HepG2 (cell line): ENCODE data around the gene ABTB2. TPM values are rescaled to one million over a fixed set of nuclear protein-coding genes. Genes with fewer than 3 reads are reported as not detected.

Experiments
- ATAC-seq: fragments of 200-7000 bp; cut with Tn5 transposase; 3 replicates; pipeline ENCODE4 v1.9.1; 2020; ENCODE audit warnings: mild to moderate bottlenecking, moderate library complexity
- BruUV-seq: library from RNA; stranded (reverse); fragments of 400-500 nt; replicated peaks from 2 replicates; lab custom pipeline; 2021; lab: Mats Ljungman, UMichigan
- CTCF ChIA-PET: fragments of 300-600 bp; formaldehyde crosslinking; extraction: SDS; loops from one replicate; lab custom pipeline; 2021; ENCODE audit warnings: low total read pairs, inconsistent platforms, low intra/inter-chr PET ratio; lab: Yijun Ruan, JAX
- POLR2A ChIA-PET: fragments of 350-600 bp; sonication (Branson Sonifier 250); formaldehyde crosslinking; loops from one replicate; lab custom pipeline; 2020; ENCODE audit warnings: antibody characterized with exemption, inconsistent platforms; lab: Yijun Ruan, JAX
- DNase-seq: peaks from one replicate; pipeline ENCODE4 v3.0.0-alpha.2; 2015; ENCODE audit warnings: low spot score
- FAIRE-seq: peaks from 3 replicates; lab custom pipeline; 2011; peaks lifted over from hg19 to GRCh38; lab: Jason Lieb, UNC
- H2AFZ ChIP-seq: one replicate; pipeline ENCODE4 v1.6.1; 2011; ENCODE audit warnings: low read length, inconsistent platforms
- H3K27ac ChIP-seq: fragments of 300-600 bp; 3 replicates; pipeline ENCODE4 v1.8.0; 2011; ENCODE audit warnings: mixed run types, mild to moderate bottlenecking, mixed read lengths, low read length, inconsistent platforms; ENCODE audit not compliant: insufficient read depth; ENCODE audit errors: extremely low read length
- H3K27me3 ChIP-seq, 2 experiments: fragments of 200-600 bp in 1 of 2; 2 replicates in 1 of 2; 3 replicates in 1 of 2; pipeline versions ENCODE4 v1.6.0 to v1.8.0; 2011; ENCODE audit warnings: low read length in 2 of 2, mild to moderate bottlenecking in 2 of 2, moderate library complexity in 2 of 2, inconsistent platforms in 1 of 2; ENCODE audit not compliant: insufficient read depth in 2 of 2, control insufficient read depth in 1 of 2
- H3K36me3 ChIP-seq, 2 experiments: fragments of 200-600 bp in 1 of 2; replicated peaks in 1 of 2; 2 replicates in 1 of 2; 3 replicates in 1 of 2; pipeline versions ENCODE4 v1.5.1 to v1.8.0; 2011; ENCODE audit warnings: low read length in 2 of 2, inconsistent platforms in 1 of 2; ENCODE audit not compliant: insufficient read depth in 2 of 2, control insufficient read depth in 1 of 2
- H3K4me1 ChIP-seq: 2 replicates; pipeline ENCODE4 v1.5.1; 2012; ENCODE audit warnings: low read length, inconsistent platforms; ENCODE audit not compliant: insufficient read depth
- H3K4me2 ChIP-seq: 2 replicates; pipeline ENCODE4 v1.6.0; 2011; ENCODE audit warnings: low read depth, low read length, inconsistent platforms
- H3K4me3 ChIP-seq, 3 experiments: fragments of 200-600 bp in 1 of 3; sonication (generic), shearing (Covaris generic) in 1 of 3; replicated peaks in 1 of 3; 2 replicates each; pipeline ENCODE4 v1.5.1; 2011 to 2016; ENCODE audit warnings: low read length in 3 of 3, inconsistent platforms in 2 of 3, low read depth in 2 of 3, mild to moderate bottlenecking in 2 of 3, control low read depth in 1 of 3, mixed read lengths in 1 of 3; ENCODE audit not compliant: insufficient read depth in 1 of 3
- H3K79me2 ChIP-seq: one replicate; pipeline ENCODE4 v1.6.1; 2011; ENCODE audit warnings: low read length, inconsistent platforms; ENCODE audit not compliant: insufficient read depth
- H3K9ac ChIP-seq: 2 replicates; pipeline ENCODE4 v1.6.0; 2011; ENCODE audit warnings: mild to moderate bottlenecking, low read depth, low read length, inconsistent platforms; ENCODE audit not compliant: insufficient read depth
- H3K9me3 ChIP-seq: 2 replicates; pipeline ENCODE4 v1.5.1; 2012; ENCODE audit warnings: mild to moderate bottlenecking, low read length
- H4K20me1 ChIP-seq: 2 replicates; pipeline ENCODE4 v1.6.0; 2011; ENCODE audit warnings: inconsistent platforms, mild to moderate bottlenecking, low read length, moderate library complexity; ENCODE audit not compliant: insufficient read depth
- GABPB1 ChIP-seq: IDR thresholded peaks from 2 replicates; pipeline ENCODE4 v1.6.1; 2016; ENCODE audit warnings: mild to moderate bottlenecking, missing genetic modification reagents, moderate library complexity, missing compliant biosample characterization
- PHF20 ChIP-seq: sonication (generic); formaldehyde crosslinking; IDR thresholded peaks from 2 replicates; pipeline ENCODE4 v1.5.0; 2020; ENCODE audit warnings: mild to moderate bottlenecking, missing genetic modification reagents
- SOX13 ChIP-seq, 3 experiments: fragments of 450-650 bp in 1 of 3; sonication (generic) in 1 of 3; formaldehyde crosslinking in 1 of 3; IDR thresholded peaks in 2 of 3; conservative IDR thresholded peaks in 1 of 3; 2 replicates each; pipeline versions ENCODE4 v1.5.0 to v1.6.1; 2016 to 2020; ENCODE audit warnings: antibody characterized with exemption in 1 of 3, mild to moderate bottlenecking in 1 of 3, missing compliant biosample characterization in 1 of 3, missing genetic modification reagents in 1 of 3, moderate library complexity in 1 of 3
- SPEN ChIP-seq: sonication (generic); formaldehyde crosslinking; IDR thresholded peaks from 2 replicates; pipeline ENCODE4 v1.5.1; 2020; ENCODE audit warnings: low read depth, mild to moderate bottlenecking, missing genetic modification reagents
- ZNF224 ChIP-seq: sonication (generic); formaldehyde crosslinking; IDR thresholded peaks from 2 replicates; pipeline ENCODE4 v1.5.0; 2020; ENCODE audit warnings: mild to moderate bottlenecking, missing genetic modification reagents
- WGBS: methylation state at CpG from one replicate; pipeline ENCODE4 v1.1.6; 2017; ENCODE audit warnings: low lambda C conversion rate; 5-methylcytosine and 5-hydroxymethylcytosine counted together
- in situ Hi-C: cut with HindIII; loops from 2 replicates; pipeline ENCODE4 v1.10.0; 2017; ENCODE audit warnings: low pct_unique_long_range_greater_than_20kb; ENCODE audit not compliant: extremely low pct_ligation_motif_present
- intact Hi-C: fragments of 100-400 bp; cut with micrococcal nuclease; formaldehyde crosslinking; loops from one replicate; pipeline ENCODE4 v1.10.0; 2022; ENCODE audit not compliant: unreplicated experiment
- polyA plus RNA-seq, 8 experiments: library from polyadenylated mRNA; depleted of rRNA in 3 of 8; stranded (reverse) in 7 of 8; unstranded in 1 of 8; fragments of >200 nt; fragmentation: Illumina TruSeq in 4 of 8; extraction: Trizol in 4 of 8; gene quantifications; 2 replicates each; pipeline versions ENCODE4 v1.2.1 to v1.2.3, GENCODE V29; 2011 to 2016; ENCODE audit warnings: low read depth in 4 of 8, missing spikeins in 1 of 8, mixed read lengths in 1 of 8; ENCODE audit not compliant: insufficient read depth in 1 of 8
- total RNA-seq, 5 experiments: library from RNA; depleted of rRNA; stranded (reverse); fragments of >200 nt; fragmentation: Illumina TruSeq; extraction: Trizol; gene quantifications; 2 replicates each; pipeline ENCODE4 v1.2.3, GENCODE V29; 2016; ENCODE audit warnings: low read depth in 1 of 5
- TF ChIP-seq, protein P1 (sequence below): sonication (generic); formaldehyde crosslinking; IDR thresholded peaks from 2 replicates; pipeline ENCODE4 v1.4.0; 2020; ENCODE audit warnings: missing genetic modification reagents, borderline replicate concordance
- TF ChIP-seq, protein P2 (sequence below): sonication (generic); formaldehyde crosslinking; IDR thresholded peaks from 2 replicates; pipeline ENCODE4 v1.4.0; 2020; ENCODE audit warnings: missing genetic modification reagents, mild to moderate bottlenecking, borderline replicate concordance

Gene ABTB2
- total and polyA plus RNA-seq, 2 of the 13 experiments (the other 11 are each of a cell fraction or from before 2014, with no cell fraction given), result 5.1 to 15.4 TPM

DNA sequence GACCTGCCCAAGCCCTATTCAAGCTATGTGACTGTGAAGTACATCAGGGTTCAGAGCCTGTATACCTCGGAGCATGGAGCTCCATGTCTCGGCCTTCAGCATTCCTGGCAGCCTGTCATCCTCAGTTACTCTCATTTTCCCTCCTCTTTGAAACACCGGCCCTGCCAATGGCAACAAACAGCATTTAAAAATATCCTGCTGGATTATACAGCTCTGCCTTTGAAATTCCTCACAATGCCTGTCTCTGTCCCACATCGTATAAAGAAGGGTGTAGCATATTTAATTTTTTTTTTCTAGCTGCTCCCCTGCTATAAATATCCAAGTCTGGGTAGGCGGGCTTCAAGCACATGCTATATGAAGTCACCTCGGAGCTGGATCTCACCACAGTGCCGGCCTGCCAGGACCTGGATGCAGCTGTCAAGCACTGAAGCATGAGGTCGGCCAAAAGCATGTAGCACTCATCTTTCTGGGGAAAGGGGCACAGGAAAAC is 11.8 kb downstream of the ABTB2 start:
- peaks cover 99% of the 10 kb centered on the region for H3K4me1 ChIP-seq
- H3K27ac ChIP-seq, result peak overlapping the region; percentile 66
- no peaks in the 10 kb centered on the region for H3K9me3 ChIP-seq
- 0 out of 2 replicates have a peak overlapping the region, but pooled peaks have one; percentile 17 for H3K9ac ChIP-seq
- H3K4me3 ChIP-seq, result 0 out of 6 replicates have a peak overlapping the region, but pooled peaks of 1 of the 3 experiments have one; percentile 38
- CTCF ChIA-PET, result interaction anchor here (2.3 kb wide), 1 partner anchor 13 kb away, joined by 9 read pairs; no protein-coding TSS in a partner anchor
- peaks cover 92% of the 10 kb centered on the region for H3K79me2 ChIP-seq
- no peak for DNase-seq
- TF ChIP-seq ZNF224 (CRISPR knock-in tag) (no peak), SPEN (CRISPR knock-in tag) (0 out of 2 replicates have a peak, but pooled peaks have one; percentile 21), GABPB1 (CRISPR knock-in tag) (no peak), PHF20 (no peak), SOX13 (IDR thresholded peaks at IDR 0.05) (no peak), SOX13 (CRISPR knock-in tag; conservative IDR thresholded peaks at IDR 0.05 in 1 of 2, IDR thresholded peaks at IDR 0.05 in 1 of 2) (no peak)
- TF ChIP-seq, protein P1, sequence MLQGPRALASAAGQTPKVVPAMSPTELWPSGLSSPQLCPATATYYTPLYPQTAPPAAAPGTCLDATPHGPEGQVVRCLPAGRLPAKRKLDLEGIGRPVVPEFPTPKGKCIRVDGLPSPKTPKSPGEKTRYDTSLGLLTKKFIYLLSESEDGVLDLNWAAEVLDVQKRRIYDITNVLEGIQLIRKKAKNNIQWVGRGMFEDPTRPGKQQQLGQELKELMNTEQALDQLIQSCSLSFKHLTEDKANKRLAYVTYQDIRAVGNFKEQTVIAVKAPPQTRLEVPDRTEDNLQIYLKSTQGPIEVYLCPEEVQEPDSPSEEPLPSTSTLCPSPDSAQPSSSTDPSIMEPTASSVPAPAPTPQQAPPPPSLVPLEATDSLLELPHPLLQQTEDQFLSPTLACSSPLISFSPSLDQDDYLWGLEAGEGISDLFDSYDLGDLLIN (CRISPR knock-in tag), result no peak
- TF ChIP-seq, protein P2, sequence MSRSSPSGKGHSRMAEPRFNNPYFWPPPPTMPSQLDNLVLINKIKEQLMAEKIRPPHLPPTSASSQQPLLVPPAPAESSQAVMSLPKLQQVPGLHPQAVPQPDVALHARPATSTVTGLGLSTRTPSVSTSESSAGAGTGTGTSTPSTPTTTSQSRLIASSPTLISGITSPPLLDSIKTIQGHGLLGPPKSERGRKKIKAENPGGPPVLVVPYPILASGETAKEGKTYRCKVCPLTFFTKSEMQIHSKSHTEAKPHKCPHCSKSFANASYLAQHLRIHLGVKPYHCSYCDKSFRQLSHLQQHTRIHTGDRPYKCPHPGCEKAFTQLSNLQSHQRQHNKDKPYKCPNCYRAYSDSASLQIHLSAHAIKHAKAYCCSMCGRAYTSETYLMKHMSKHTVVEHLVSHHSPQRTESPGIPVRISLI, result no peak
- TF ChIP-seq, all 625 proteins: peak for 1
- Histone ChIP-seq H4K20me1 (no peaks in the 10 kb centered on the region; the same call in 1 of the 2 replicates), H2AFZ (no peak overlapping the region), H3K36me3 (peaks cover 2 to 4% of the 10 kb centered on the region in 2 experiments; a peak in 2 of 5 replicates), H3K4me2 (peak overlapping the region; percentile 73), H3K27me3 (no peaks in the 10 kb centered on the region)
- no peak for FAIRE-seq
- no TSS peak for BruUV-seq
- in situ Hi-C loops (no loop called here), intact Hi-C loops (no loop called here)
- ATAC-seq, result peak; percentile 12
- POLR2A ChIA-PET, result interaction anchor here (1.3 to 5.4 kb wide), 7 partner anchors 11 to 172 kb away, joined by 3 to 81 read pairs (median 5); partner anchors contain the start of gene ABTB2
- 81% methylated on average over 8 of the region's 8 CpGs for WGBS
